NCI-H460 (cell line): ENCODE data around the gene PDLIM5. TPM values are rescaled to one million over a fixed set of nuclear protein-coding genes. Genes with fewer than 3 reads are reported as not detected.
"Not testable (repeated sequence)": the region's sequence is repeated elsewhere in the genome, so short reads cannot be mapped to it uniquely, and the experiment has no call there.

ENCODE experiments used
- DNase-seq: peaks from one replicate; pipeline ENCODE4 v3.0.0-alpha.2; 2016; ENCODE audit warnings: low read depth; ENCODE audit errors: extremely low read depth
- total RNA-seq: library from RNA; depleted of rRNA; stranded (reverse); fragments of >200 nt; shearing (Covaris generic); gene quantifications from 2 replicates; pipeline ENCODE4 v1.2.3, GENCODE V29; 2014

Gene PDLIM5
- total RNA-seq, 1 experiment from 2014 or later = 252 TPM

DNA sequence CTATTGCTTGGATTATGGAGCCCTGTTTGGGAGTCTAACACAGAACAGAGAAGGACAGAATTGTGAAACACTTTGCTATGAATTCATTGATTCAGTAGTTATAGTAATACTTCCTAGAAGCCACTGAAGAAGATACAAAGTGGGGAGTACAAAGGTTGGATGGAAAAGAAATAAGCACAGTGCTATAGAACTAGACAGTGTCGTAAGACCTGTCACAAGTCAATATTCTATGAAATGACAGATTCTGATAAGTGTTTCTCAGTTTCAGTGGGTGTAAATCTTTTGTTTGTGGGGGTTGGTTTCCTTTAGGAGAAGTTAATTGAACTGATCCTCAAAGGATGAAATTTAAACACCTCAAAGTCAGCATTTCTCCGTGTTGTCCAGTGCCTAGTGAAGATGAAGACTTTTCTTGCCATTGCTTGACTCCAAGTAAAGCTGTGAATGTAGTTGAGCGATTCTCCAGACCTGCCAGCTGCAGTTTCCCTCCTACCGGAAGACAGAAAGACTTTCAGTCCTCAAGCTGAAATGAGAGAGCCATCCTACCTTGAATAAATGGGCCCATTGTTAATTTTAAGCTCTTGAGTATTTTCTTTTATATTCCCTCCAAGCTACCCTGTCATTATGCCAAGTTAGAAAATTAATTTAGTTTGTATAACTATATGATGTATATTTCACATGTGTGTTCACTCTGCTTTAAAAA is 7.9 kb downstream of the PDLIM5 start:
- no peak for DNase-seq

DNA sequence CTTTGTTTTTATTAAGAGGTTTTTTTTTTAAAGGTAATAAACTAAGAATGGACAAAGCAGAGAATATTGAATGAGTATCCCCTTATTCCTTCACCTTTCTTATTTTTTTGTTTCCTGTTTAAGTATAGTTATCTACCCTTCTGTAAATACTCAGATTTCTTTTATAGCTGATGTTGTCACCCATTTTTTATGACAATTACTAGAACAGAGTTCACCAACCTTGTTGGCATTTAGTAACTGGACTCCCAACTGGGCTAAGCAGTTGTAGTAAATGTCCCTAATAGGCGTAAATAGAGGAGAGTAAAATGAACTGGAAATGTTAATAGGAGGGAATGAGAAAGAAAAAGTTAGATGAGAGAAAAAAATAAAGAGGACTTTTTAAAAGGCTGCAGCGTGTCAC is 9.8 kb downstream of the PDLIM5 start:
- DNase-seq = no peak

DNA sequence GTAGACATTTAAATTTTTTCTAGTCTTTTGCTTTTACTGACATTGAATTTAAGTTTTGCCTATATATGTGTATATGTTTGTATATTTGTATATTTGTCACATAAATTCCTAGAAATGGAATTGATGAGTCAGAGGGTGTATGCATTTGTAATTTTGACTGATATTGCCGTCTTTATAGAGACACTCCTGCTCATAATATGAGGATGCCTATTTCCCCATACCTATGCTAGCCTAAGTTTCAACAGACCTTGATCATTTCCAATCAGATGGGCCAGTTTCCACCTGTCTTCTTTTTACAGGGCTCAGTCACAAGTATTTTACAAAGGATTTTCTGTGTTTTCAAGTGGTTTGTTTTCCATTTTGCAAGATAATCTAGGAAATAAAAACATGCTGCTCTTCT is 10.8 kb downstream of the PDLIM5 start:
- no peak for DNase-seq

DNA sequence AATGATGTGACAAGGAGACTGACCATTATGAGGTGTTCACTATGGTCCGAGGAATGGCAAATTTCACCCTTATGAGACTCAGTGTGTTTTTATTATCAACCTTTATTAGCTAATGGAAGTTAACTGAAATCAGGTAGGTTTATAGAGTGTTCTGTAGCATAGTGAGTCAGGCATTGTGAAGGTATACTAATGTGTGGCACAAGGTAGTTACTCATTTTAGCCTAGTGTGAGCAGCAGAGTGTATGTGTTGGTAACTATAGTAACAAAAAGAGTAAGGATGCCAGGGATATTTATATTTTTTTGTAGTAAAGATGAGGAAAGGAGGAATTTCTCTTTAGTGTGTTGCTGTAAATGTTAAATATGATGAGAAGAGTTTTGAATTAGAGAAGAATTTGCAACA is 12.0 kb downstream of the PDLIM5 start:
- DNase-seq = no peak

DNA sequence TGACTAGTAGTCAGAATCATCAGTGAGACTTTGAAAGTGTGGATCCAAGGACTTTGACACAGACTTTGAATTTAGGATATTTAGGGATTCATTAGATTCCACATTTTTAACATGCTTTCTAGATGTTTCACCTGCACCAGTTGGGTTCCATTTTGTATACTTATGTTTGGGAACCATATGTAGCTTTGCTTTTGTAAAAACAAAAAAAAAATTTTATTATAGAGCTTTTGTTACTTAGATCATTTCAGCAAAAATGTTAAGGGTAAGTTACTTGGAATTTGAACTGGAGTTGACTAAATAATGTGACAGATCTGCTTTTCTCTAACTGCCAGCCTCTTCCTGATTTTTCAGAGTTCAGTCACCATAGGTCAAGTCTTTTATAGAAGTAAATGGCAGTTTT is 14.6 kb downstream of the PDLIM5 start:
- DNase-seq = no peak

DNA sequence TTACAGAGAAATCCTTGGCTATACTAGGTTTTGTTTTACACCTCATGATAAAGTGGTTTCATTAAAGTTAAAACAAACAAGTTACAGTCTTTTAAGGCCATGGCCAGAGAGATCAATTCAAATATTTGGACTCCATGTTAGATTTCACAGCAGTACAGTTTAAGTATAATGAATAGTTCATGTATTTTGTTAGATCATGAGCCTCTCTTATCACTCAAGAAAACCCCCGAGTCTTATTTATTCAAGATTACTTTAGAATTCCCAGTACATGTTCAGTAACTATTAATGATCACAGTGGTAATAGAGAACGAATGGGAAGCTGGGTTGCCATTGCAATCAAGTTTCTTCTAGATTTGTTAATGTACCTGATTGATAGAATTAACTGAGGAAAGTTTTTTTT is 15.2 kb downstream of the PDLIM5 start:
- DNase-seq = no peak

DNA sequence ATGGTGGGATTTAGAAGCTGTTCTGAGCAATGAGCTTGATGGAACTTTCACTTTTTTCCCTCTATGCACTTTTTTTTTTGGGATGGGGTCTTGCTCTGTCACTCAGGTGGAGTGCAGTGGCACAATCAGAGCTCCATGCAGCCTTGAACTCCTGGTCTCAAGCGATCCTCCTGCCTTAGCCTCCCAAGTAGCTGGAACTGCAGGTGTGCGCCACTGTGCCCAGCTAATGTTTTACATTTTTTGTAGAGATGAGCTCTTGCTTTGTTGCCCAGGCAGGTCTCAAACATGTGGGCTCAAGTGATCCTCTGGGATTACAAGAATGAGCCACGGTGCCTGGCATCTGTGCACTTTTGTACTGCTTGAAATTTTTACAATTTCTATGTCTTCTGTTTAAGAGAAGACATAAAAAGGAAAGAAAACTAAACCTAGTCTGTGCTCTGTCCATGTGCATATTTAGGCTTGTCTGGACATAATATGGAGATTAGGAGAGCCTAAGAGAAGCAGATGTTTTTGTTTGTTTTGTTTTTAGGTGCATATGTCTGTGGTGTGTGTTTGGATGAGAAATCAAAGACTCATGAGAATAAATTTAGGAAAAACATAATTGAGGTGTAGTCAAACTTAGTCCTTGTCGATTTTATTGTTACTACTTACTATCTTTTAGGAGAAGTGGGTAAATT is 16.5 kb downstream of the PDLIM5 start:
- DNase-seq = no peak

DNA sequence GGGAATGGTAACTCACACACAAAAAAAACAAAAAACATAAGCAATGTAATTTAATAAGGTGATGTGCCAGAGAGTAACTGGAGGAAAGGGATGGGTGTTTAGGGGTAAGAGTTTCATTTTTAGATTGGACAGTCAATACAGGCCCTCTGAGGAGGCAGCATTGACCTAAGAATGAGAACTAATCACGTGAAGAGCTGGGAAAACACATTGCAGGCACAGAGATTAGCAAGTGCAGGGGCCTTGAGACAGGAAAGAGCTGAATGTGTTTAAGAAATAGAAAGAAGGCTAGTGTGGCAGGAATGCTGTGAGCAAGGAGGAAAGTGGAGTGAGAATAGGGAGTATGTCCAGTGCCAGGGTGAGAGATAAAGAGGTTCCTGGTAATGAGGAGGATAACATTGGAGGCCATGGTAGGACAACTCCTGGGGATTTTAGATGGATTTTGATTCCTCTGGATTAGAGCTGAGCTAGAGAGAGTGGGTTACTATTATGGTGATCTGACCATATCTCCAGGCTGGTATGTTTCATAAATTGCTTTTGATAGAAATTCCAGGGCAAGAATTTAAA is 17.6 kb downstream of the PDLIM5 start:
- DNase-seq = no peak

DNA sequence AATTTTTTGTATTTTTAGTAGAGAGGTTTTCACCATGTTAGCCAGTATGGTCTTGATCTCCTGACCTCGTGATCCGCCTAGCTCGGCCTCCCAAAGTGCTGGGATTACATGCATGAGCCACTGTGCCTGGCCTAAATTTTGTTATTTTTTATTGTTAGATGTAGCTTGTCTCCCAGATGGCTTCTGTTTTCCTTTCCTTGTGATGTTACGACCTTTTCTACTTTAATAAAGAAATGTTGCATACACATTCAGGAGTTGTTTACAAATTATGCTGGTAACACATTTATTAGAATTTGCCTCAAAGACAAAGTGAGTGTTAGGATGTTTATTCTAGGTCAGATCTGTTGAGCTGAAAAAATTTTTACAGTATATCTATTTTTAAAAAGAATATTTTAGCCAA is 18.4 kb downstream of the PDLIM5 start:
- DNase-seq = no peak

DNA sequence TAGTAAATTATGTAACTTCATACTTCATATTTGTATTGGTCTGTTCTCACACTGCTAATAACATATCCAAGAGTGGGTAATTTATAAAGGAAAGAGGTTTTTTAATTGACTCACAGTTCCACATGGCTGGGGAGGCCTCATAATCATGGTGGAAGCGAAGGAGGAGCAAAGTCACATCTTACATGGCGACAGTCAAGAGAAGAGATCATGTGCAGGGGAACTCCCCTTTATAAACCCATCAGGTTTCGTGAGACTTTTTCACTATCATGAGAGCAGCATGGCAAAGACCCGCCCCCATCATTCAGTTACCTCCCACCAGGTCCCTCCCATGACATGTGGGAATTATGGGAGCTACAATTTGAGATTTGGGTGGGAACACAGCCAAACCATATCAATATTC is 19.0 kb downstream of the PDLIM5 start:
- not testable (repeated sequence) for DNase-seq

DNA sequence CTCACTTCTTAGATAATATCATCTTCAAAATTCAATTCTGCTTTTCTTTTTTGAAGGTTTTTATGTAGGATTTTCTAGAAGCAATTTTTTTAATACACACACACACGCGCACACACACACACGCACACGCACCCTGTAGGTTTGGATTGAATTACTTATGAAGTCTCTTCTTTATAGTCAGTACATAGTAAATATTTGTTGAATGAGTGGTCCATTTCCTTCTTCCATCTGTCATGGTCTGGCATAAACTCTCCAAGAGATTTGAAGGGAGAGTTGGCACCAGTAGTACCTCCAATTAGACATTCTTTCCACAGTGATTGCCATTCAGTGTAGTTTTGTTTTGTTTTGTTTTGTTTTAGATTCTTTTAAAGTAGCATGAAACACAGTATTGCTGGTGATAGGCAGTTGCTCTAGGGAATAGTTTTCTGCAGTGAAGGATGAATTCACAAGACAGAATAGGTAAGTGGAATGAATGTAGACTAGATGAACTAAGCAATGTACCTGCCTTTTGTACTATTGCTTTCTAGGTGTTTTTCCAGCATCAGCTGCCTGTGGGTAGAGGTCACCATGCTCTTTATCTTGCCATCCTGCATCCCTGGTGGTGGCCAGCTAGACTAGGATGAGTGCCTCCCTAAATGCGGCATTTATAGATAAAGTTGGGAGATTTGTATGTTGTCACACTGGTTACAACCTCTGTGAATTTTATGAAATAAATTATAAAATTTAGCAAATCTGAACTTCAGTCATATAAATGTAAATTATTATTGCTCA is 20.5 kb downstream of the PDLIM5 start:
- DNase-seq = no peak

DNA sequence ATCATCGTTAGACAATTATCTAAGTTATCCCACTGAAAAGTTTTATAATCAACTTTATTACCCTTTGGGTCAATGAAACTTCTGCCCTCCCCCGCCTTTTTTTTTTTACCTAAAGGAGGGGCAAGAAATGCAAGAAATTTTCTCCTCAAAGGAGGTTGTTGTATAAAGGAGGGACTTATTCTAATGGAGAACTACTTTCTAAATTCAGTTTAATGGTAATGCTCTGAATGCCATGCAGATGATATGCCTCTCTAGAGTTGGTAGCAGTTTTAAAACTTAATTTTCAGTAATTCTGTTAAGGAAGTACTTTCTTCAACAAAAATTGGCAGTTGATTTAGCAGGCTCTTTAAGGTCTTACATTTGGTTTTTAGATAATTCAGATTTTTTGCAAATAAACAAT is 23.3 kb downstream of the PDLIM5 start:
- no peak for DNase-seq

DNA sequence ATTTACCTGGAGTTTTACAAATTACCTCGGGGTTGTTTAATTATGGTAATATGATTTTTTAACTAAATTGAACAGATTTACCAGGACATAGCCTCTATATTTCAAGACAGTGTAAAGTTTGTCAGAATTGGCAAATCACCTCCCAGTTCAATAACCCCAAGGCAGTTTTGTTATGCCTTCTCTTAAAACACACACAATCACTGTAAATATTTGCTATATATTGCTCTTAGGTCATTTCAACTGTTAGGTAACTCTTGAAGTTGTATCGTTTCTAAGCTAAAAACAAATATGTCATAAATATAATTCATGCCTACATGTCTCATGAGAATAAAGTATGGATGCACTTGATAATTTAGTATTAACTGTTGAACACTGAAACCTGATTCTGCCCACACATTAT is 24.1 kb downstream of the PDLIM5 start:
- DNase-seq = no peak

DNA sequence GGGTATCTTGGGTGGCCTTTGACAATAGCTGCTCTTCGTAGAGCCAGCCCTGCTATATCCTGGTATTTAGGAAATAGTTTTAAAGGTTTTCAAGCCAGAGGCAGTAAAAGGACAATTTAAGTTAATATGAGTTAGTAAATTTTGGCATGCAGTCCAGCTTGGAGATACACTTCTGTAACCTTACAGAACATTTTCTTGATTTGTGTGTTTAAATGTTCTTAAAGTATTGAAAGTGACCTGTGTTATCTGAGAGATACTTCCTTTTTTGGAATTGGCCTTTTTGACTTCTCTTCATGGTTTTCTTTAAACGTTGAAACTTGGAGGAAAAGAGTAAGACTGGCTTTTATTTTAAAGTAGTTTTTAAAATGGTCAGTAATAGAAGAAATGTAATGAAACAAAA is 25.5 kb downstream of the PDLIM5 start:
- no peak for DNase-seq

DNA sequence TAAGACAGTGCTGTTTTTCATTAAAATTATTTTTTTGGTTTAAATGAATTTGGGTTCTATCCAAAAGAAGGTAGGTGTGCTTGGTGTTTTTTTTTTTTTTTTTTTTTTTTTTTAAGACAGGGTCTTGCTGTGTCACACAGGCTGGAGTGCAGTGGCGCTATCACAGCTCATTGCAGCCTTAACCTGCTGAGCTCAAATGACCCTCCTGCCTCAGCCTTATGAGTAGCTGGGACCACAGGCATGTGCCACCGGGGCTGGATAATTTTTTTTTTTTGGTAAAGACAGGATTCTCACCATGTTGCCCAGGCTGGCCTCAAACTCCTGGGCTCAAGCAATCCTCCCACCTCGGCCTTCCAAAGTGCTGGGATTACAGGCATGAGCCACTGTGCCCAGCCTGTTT is 27.1 kb downstream of the PDLIM5 start:
- DNase-seq = not testable (repeated sequence)

DNA sequence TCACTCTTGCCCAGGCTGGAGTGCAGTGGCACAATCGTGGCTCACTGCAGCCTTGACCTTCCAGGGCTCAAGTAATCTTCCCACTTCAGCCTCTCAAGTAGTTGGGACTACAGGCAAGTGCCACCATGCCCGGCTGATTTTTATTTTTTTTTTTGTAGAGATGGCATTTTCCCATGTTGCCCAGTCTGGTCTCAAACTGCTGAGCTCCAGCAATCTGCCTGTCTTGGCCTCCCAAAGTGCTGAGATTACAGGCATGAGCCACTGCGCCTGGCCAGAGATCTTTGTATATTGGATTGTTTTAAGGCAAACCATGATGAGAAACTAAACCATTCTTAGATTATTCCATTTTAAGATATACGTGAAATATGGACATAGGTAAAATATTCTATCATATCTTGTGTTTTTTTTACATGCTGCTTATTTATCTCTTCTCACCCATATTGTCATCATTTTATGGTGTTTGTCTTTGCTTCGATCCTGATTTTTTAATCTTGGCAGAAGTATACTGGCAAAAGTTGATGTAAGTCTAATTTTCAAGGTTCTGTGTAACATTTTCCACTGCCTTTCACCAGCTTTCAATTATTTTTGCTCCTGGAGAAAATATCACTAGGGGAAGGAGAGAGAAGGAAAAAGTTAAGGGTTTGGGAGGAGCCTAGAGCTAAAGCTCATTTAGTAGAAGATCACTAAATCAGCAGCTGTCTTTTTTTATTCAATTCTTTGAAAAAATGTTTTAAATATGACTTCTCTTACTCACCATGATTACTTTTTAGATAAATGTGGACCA is 27.8 kb downstream of the PDLIM5 start:
- DNase-seq = no peak

DNA sequence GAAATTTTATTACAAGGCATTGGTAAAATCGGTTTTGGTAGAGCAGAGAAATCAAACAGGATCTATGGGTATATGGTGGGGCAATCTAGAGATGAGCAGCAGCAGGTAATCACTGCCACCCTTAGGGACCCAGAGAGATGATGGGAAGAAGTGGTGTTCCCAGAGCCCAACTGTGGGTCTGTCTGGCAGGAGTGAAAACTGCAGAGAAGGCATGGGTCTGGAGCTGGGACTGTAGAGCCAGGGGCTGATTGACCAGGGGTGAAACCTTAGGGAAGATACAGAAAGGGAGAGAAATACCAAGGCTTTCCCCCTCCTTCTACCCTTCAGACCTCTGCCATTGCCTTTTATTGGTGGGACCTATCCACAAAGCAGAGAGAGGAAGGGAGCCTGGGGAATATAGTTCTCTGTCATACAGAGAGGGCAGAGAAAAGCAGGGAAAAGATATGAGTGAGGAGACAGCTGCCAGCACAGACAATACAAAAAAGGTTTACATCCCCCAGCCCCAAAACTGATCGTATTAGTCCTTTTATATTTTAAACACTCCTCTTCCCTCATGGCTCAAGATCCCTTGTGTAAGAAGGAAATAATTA is 28.7 kb downstream of the PDLIM5 start:
- no peak for DNase-seq

DNA sequence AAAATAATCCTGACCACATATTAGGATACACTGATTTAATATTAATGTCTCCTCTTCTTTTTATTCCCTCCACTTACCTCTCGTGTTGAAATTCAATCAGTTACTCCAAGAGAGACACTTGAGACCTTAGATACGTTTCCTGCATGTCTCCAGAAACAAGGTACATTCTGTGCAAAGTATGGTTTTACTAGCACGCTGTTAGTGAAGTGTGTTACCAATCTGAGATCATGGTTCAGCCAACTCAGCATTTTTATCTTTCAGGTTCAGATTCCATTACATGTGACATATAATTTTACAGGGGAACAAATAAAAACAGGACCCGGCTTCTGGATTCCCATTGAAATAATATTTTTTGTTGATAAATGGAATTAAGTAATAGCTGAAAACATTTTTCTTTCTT is 32.2 kb downstream of the PDLIM5 start:
- no peak for DNase-seq

DNA sequence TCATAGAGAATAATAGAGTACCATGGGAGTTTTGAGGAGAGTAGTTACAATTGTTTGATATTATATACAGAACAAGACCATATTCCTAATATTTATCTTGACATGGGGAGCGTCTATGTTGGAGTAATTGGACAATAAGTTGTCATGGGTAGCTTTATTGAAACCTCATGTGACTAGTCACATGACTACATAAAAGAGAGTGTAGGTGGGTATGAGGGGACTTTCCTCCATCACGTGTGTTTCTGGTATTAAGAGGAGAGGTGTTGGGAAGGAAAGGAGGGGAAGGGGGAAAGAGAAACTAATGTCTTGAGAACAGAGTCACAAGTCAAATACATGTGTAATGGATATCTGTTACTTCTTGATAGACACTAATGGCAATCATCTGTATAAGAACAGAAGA is 33.1 kb downstream of the PDLIM5 start:
- no peak for DNase-seq

DNA sequence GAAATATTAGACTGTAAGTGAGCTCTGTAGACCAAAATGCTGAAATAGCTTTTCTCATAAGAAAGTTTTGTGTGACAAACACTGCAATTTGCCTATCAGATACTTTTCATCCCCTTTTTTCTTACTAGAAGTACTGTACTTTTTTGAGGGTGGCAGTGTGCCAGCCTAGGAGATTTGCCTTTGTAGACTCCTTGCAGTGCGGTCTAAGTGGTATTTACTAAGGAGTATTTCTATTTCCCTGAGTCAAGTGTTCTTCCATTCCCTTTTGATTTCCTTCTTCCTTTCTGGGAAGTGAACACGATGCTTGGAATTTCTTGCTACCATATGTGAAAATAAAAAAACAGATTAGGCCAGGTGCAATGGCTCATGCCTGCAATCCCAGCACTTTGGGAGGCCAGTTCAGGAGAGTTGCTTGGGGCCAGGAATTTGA is 34.6 kb downstream of the PDLIM5 start:
- no peak for DNase-seq
